Measurements from ENCODE around the gene SIPA1L3. TPM values are rescaled to one million over a fixed set of nuclear protein-coding genes. Genes with fewer than 3 reads are reported as not detected.

Gene SIPA1L3
- total RNA-seq, 1 donor from 2014 or later: 26.9 TPM

- H3K79me2 ChIP-seq (ENCODE audit: insufficient read depth, low read length): no peaks in the 10 kb centered on the region
- Mint-ChIP-seq H3K36me3 (ENCODE audit: low read depth, unreplicated experiment) (peaks cover 45% of the 10 kb centered on the region), H3K27ac (ENCODE audit: unreplicated experiment) (no peak overlapping the region), H3K27me3 (ENCODE audit: low read depth, unreplicated experiment) (no peaks in the 10 kb centered on the region), H3K9me3 (ENCODE audit: unreplicated experiment) (peaks cover 20% of the 10 kb centered on the region), H3K4me3 (ENCODE audit: unreplicated experiment) (no peak overlapping the region), H3K4me1 (ENCODE audit: low read depth, unreplicated experiment) (no peaks in the 10 kb centered on the region)
- no peaks in the 10 kb centered on the region for H3K27me3 ChIP-seq (ENCODE audit: insufficient read depth, low read length)
- H3K4me1 ChIP-seq (ENCODE audit: insufficient read depth, low read length): no peaks in the 10 kb centered on the region
- TF ChIP-seq CTCF (IDR thresholded peaks at IDR 0.05; ENCODE audit: insufficient read depth, low read depth, low read length) (no peak), EZH2 (IDR thresholded peaks at IDR 0.05; ENCODE audit: insufficient read depth, low read length) (no peak)
- no peak overlapping the region for H3K4me2 ChIP-seq (ENCODE audit: low read length)
- DNase-seq (ENCODE audit: low read depth) (no peak), FAIRE-seq (no peak)
- no peak overlapping the region for H3K27ac ChIP-seq (ENCODE audit: low read depth, low read length)
- H3K9me3 ChIP-seq (ENCODE audit: insufficient read depth, low read depth, low read length): no peaks in the 10 kb centered on the region
- H3K9ac ChIP-seq (ENCODE audit: low read length): no peak overlapping the region
- peaks cover 4% of the 10 kb centered on the region for H4K20me1 ChIP-seq (ENCODE audit: insufficient read depth, low read length)
- H3K36me3 ChIP-seq (ENCODE audit: insufficient read depth, low read length): peaks cover 22% of the 10 kb centered on the region
- no peak overlapping the region for H2AFZ ChIP-seq (ENCODE audit: low read depth, low read length)
- no peak overlapping the region for H3K4me3 ChIP-seq (ENCODE audit: insufficient read depth, low read depth, low read length)
Measured at GRCh38 chr19:38122402-38123093, 215.5 kb downstream of the SIPA1L3 start.

- Histone ChIP-seq H3K9me3 (ENCODE audit: insufficient read depth, low read depth, low read length) (no peaks in the 10 kb centered on the region), H2AFZ (ENCODE audit: low read depth, low read length) (no peak overlapping the region), H3K36me3 (ENCODE audit: insufficient read depth, low read length) (peaks cover 13% of the 10 kb centered on the region), H3K4me2 (ENCODE audit: low read length) (no peak overlapping the region), H3K9ac (ENCODE audit: low read length) (no peak overlapping the region), H3K27me3 (ENCODE audit: insufficient read depth, low read length) (no peaks in the 10 kb centered on the region), H3K4me1 (ENCODE audit: insufficient read depth, low read length) (no peaks in the 10 kb centered on the region), H3K79me2 (ENCODE audit: insufficient read depth, low read length) (no peaks in the 10 kb centered on the region), H3K4me3 (ENCODE audit: insufficient read depth, low read depth, low read length) (no peak overlapping the region), H3K27ac (ENCODE audit: low read depth, low read length) (no peak overlapping the region), H4K20me1 (ENCODE audit: insufficient read depth, low read length) (peaks cover 4% of the 10 kb centered on the region)
- Mint-ChIP-seq H3K36me3 (ENCODE audit: low read depth, unreplicated experiment) (peaks cover 30% of the 10 kb centered on the region), H3K27me3 (ENCODE audit: low read depth, unreplicated experiment) (no peaks in the 10 kb centered on the region), H3K9me3 (ENCODE audit: unreplicated experiment) (peaks cover 12% of the 10 kb centered on the region), H3K4me1 (ENCODE audit: low read depth, unreplicated experiment) (no peaks in the 10 kb centered on the region), H3K27ac (ENCODE audit: unreplicated experiment) (no peak overlapping the region), H3K4me3 (ENCODE audit: unreplicated experiment) (no peak overlapping the region)
- no peak for DNase-seq (ENCODE audit: low read depth)
- no peak for FAIRE-seq
- TF ChIP-seq EZH2 (IDR thresholded peaks at IDR 0.05; ENCODE audit: insufficient read depth, low read length): no peak
- no peak for TF ChIP-seq CTCF (IDR thresholded peaks at IDR 0.05; ENCODE audit: insufficient read depth, low read depth, low read length)
Measured at GRCh38 chr19:38125238-38125637, 218.2 kb downstream of the SIPA1L3 start.

DNA sequence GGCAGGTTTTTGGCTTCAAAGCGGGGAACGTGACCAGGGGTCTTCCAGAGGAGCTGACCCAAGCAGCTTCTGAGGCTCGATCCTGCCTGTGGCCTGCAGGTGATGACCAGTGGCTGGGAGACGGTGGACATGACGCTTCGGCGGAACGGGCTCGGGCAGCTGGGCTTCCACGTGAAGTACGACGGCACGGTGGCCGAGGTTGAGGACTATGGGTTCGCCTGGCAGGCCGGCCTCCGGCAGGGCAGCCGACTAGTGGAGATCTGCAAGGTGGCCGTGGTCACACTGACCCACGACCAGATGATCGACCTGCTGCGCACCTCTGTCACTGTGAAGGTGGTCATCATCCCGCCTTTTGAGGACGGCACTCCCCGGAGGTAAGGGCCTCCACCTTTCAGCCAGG is 223.4 kb downstream of the SIPA1L3 start:
- FAIRE-seq: no peak
- no peak overlapping the region for H3K4me3 ChIP-seq (ENCODE audit: insufficient read depth, low read depth, low read length)
- H3K36me3 Mint-ChIP-seq (ENCODE audit: low read depth, unreplicated experiment): peaks cover 6% of the 10 kb centered on the region
- H2AFZ ChIP-seq (ENCODE audit: low read depth, low read length): no peak overlapping the region
- DNase-seq (ENCODE audit: low read depth): no peak
- H3K4me1 ChIP-seq (ENCODE audit: insufficient read depth, low read length): no peaks in the 10 kb centered on the region
- H3K27me3 Mint-ChIP-seq (ENCODE audit: low read depth, unreplicated experiment): no peaks in the 10 kb centered on the region
- H3K4me3 Mint-ChIP-seq (ENCODE audit: unreplicated experiment): no peak overlapping the region
- H4K20me1 ChIP-seq (ENCODE audit: insufficient read depth, low read length): peaks cover 8% of the 10 kb centered on the region
- no peak overlapping the region for H3K27ac Mint-ChIP-seq (ENCODE audit: unreplicated experiment)
- H3K4me2 ChIP-seq (ENCODE audit: low read length): no peak overlapping the region
- no peaks in the 10 kb centered on the region for H3K9me3 ChIP-seq (ENCODE audit: insufficient read depth, low read depth, low read length)
- no peak for TF ChIP-seq EZH2 (IDR thresholded peaks at IDR 0.05; ENCODE audit: insufficient read depth, low read length)
- no peak for TF ChIP-seq CTCF (IDR thresholded peaks at IDR 0.05; ENCODE audit: insufficient read depth, low read depth, low read length)
- H3K27ac ChIP-seq (ENCODE audit: low read depth, low read length): no peak overlapping the region
- no peak overlapping the region for H3K9ac ChIP-seq (ENCODE audit: low read length)
- H3K36me3 ChIP-seq (ENCODE audit: insufficient read depth, low read length): peaks cover 7% of the 10 kb centered on the region
- H3K27me3 ChIP-seq (ENCODE audit: insufficient read depth, low read length): no peaks in the 10 kb centered on the region
- H3K9me3 Mint-ChIP-seq (ENCODE audit: unreplicated experiment): peaks cover under 1% of the 10 kb centered on the region
- H3K79me2 ChIP-seq (ENCODE audit: insufficient read depth, low read length): no peaks in the 10 kb centered on the region
- H3K4me1 Mint-ChIP-seq (ENCODE audit: low read depth, unreplicated experiment): no peaks in the 10 kb centered on the region
